ENCODE results near the gene PCDHGB3.
"Not testable (repeated sequence)": the region's sequence is repeated elsewhere in the genome, so short reads cannot be mapped to it uniquely, and the experiment has no call there.

Gene PCDHGB3

GRCh38 chr5:141343242-141343952 lies 26.6 kb upstream of the PCDHGB3 start, which contains the start of gene PCDHGA3:
PCDHGA3 (plus strand) TSS chr5:141343829; CDS start chr5:141344034, 205 bp downstream.
- Histone ChIP-seq H3K9ac (ENCODE audit: low read depth, low read length) (0 out of 2 replicates have a peak within 1 kb of the TSS, but pooled peaks have one; percentile 24), H3K4me3 (ENCODE audit: low read depth, low read length) (peak within 1 kb of the TSS; percentile 63), H3K27me3 (ENCODE audit: control insufficient read depth, insufficient read depth, low read length) (no peaks in the 10 kb centered on the region), H3K4me1 (ENCODE audit: control insufficient read depth, insufficient read depth, low read length) (no peaks in the 10 kb centered on the region), H3K27ac (ENCODE audit: low read depth, low read length) (peak within 1 kb of the TSS; percentile 26), H3K9me3 (ENCODE audit: control insufficient read depth, insufficient read depth, low read length) (peaks cover 43% of the 10 kb centered on the region), H3K36me3 (ENCODE audit: control insufficient read depth, insufficient read depth, low read length) (no peaks in the 10 kb centered on the region)

- peaks cover 43% of the 10 kb centered on the region for H3K9me3 ChIP-seq (ENCODE audit: control insufficient read depth, insufficient read depth, low read length)
- H3K4me3 ChIP-seq (ENCODE audit: low read depth, low read length), result peak overlapping the region; percentile 63
- H3K9ac ChIP-seq (ENCODE audit: low read depth, low read length), result 0 out of 2 replicates have a peak overlapping the region, but pooled peaks have one; percentile 24
- no peaks in the 10 kb centered on the region for H3K4me1 ChIP-seq (ENCODE audit: control insufficient read depth, insufficient read depth, low read length)
- peak overlapping the region; percentile 26 for H3K27ac ChIP-seq (ENCODE audit: low read depth, low read length)
- H3K36me3 ChIP-seq (ENCODE audit: control insufficient read depth, insufficient read depth, low read length), result no peaks in the 10 kb centered on the region
- no peaks in the 10 kb centered on the region for H3K27me3 ChIP-seq (ENCODE audit: control insufficient read depth, insufficient read depth, low read length)
Measured at GRCh38 chr5:141343953-141344463, 26.0 kb upstream of the PCDHGB3 start.

GRCh38 chr5:141345327-141345726 lies 24.7 kb upstream of the PCDHGB3 start:
- Histone ChIP-seq H3K27ac (ENCODE audit: low read depth, low read length) (no peak overlapping the region), H3K27me3 (ENCODE audit: control insufficient read depth, insufficient read depth, low read length) (no peaks in the 10 kb centered on the region), H3K4me1 (ENCODE audit: control insufficient read depth, insufficient read depth, low read length) (no peaks in the 10 kb centered on the region), H3K9me3 (ENCODE audit: control insufficient read depth, insufficient read depth, low read length) (peaks cover 31% of the 10 kb centered on the region), H3K4me3 (ENCODE audit: low read depth, low read length) (no peak overlapping the region), H3K36me3 (ENCODE audit: control insufficient read depth, insufficient read depth, low read length) (no peaks in the 10 kb centered on the region), H3K9ac (ENCODE audit: low read depth, low read length) (no peak overlapping the region)

- H3K27ac ChIP-seq (ENCODE audit: low read depth, low read length); H3K27me3 ChIP-seq (ENCODE audit: control insufficient read depth, insufficient read depth, low read length); H3K9ac ChIP-seq (ENCODE audit: low read depth, low read length); H3K4me3 ChIP-seq (ENCODE audit: low read depth, low read length); H3K4me1 ChIP-seq (ENCODE audit: control insufficient read depth, insufficient read depth, low read length); H3K36me3 ChIP-seq (ENCODE audit: control insufficient read depth, insufficient read depth, low read length): not testable (repeated sequence)
- H3K9me3 ChIP-seq (ENCODE audit: control insufficient read depth, insufficient read depth, low read length), result peaks cover 31% of the 10 kb centered on the region
Measured at GRCh38 chr5:141346017-141346416, 24.0 kb upstream of the PCDHGB3 start.

- no peaks in the 10 kb centered on the region for H3K27me3 ChIP-seq (ENCODE audit: control insufficient read depth, insufficient read depth, low read length)
- H3K4me3 ChIP-seq (ENCODE audit: low read depth, low read length), result peak within 1 kb of the TSS; percentile 27; the same call in 1 of the 2 replicates
- H3K4me1 ChIP-seq (ENCODE audit: control insufficient read depth, insufficient read depth, low read length), result no peaks in the 10 kb centered on the region
- no peak within 1 kb of the TSS for H3K9ac ChIP-seq (ENCODE audit: low read depth, low read length)
- no peak within 1 kb of the TSS for H3K27ac ChIP-seq (ENCODE audit: low read depth, low read length)
- H3K9me3 ChIP-seq (ENCODE audit: control insufficient read depth, insufficient read depth, low read length), result peaks cover 39% of the 10 kb centered on the region
- H3K36me3 ChIP-seq (ENCODE audit: control insufficient read depth, insufficient read depth, low read length), result no peaks in the 10 kb centered on the region
Measured at GRCh38 chr5:141349917-141350619, 20.0 kb upstream of the PCDHGB3 start, which contains the start of gene PCDHGB1. PCDHGB1 (plus strand) TSS chr5:141350099; CDS start chr5:141350261, 162 bp downstream.

GRCh38 chr5:141351591-141351990 lies 18.5 kb upstream of the PCDHGB3 start:
- Histone ChIP-seq H3K27ac (ENCODE audit: low read depth, low read length) (no peak overlapping the region), H3K4me1 (ENCODE audit: control insufficient read depth, insufficient read depth, low read length) (no peaks in the 10 kb centered on the region), H3K4me3 (ENCODE audit: low read depth, low read length) (no peak overlapping the region), H3K27me3 (ENCODE audit: control insufficient read depth, insufficient read depth, low read length) (no peaks in the 10 kb centered on the region), H3K9ac (ENCODE audit: low read depth, low read length) (no peak overlapping the region), H3K9me3 (ENCODE audit: control insufficient read depth, insufficient read depth, low read length) (peaks cover 51% of the 10 kb centered on the region), H3K36me3 (ENCODE audit: control insufficient read depth, insufficient read depth, low read length) (no peaks in the 10 kb centered on the region)

- Histone ChIP-seq H3K36me3 (ENCODE audit: control insufficient read depth, insufficient read depth, low read length) (no peaks in the 10 kb centered on the region), H3K9me3 (ENCODE audit: control insufficient read depth, insufficient read depth, low read length) (peaks cover 49% of the 10 kb centered on the region), H3K27me3 (ENCODE audit: control insufficient read depth, insufficient read depth, low read length) (no peaks in the 10 kb centered on the region), H3K4me3 (ENCODE audit: low read depth, low read length) (no peak within 1 kb of the TSS), H3K9ac (ENCODE audit: low read depth, low read length) (no peak within 1 kb of the TSS), H3K27ac (ENCODE audit: low read depth, low read length) (no peak within 1 kb of the TSS), H3K4me1 (ENCODE audit: control insufficient read depth, insufficient read depth, low read length) (no peaks in the 10 kb centered on the region)
Measured at GRCh38 chr5:141354900-141355469, 15.1 kb upstream of the PCDHGB3 start, which contains the start of gene PCDHGA4. PCDHGA4 (plus strand) TSS chr5:141355021; CDS start chr5:141355108, 87 bp downstream.

- Histone ChIP-seq H3K9ac (ENCODE audit: low read depth, low read length) (no peak overlapping the region), H3K27me3 (ENCODE audit: control insufficient read depth, insufficient read depth, low read length) (no peaks in the 10 kb centered on the region), H3K27ac (ENCODE audit: low read depth, low read length) (no peak overlapping the region), H3K36me3 (ENCODE audit: control insufficient read depth, insufficient read depth, low read length) (no peaks in the 10 kb centered on the region), H3K4me3 (ENCODE audit: low read depth, low read length) (no peak overlapping the region), H3K4me1 (ENCODE audit: control insufficient read depth, insufficient read depth, low read length) (no peaks in the 10 kb centered on the region), H3K9me3 (ENCODE audit: control insufficient read depth, insufficient read depth, low read length) (peaks cover 56% of the 10 kb centered on the region)
Measured at GRCh38 chr5:141355641-141356040, 14.4 kb upstream of the PCDHGB3 start.

- Histone ChIP-seq H3K9me3 (ENCODE audit: control insufficient read depth, insufficient read depth, low read length) (peaks cover 58% of the 10 kb centered on the region), H3K9ac (ENCODE audit: low read depth, low read length) (no peak overlapping the region), H3K4me1 (ENCODE audit: control insufficient read depth, insufficient read depth, low read length) (no peaks in the 10 kb centered on the region), H3K27me3 (ENCODE audit: control insufficient read depth, insufficient read depth, low read length) (no peaks in the 10 kb centered on the region), H3K4me3 (ENCODE audit: low read depth, low read length) (no peak overlapping the region), H3K27ac (ENCODE audit: low read depth, low read length) (no peak overlapping the region), H3K36me3 (ENCODE audit: control insufficient read depth, insufficient read depth, low read length) (no peaks in the 10 kb centered on the region)
Measured at GRCh38 chr5:141356133-141356532, 13.9 kb upstream of the PCDHGB3 start.

- Histone ChIP-seq H3K36me3 (ENCODE audit: control insufficient read depth, insufficient read depth, low read length) (no peaks in the 10 kb centered on the region), H3K4me3 (ENCODE audit: low read depth, low read length) (no peak overlapping the region), H3K4me1 (ENCODE audit: control insufficient read depth, insufficient read depth, low read length) (no peaks in the 10 kb centered on the region), H3K27me3 (ENCODE audit: control insufficient read depth, insufficient read depth, low read length) (no peaks in the 10 kb centered on the region), H3K9ac (ENCODE audit: low read depth, low read length) (no peak overlapping the region), H3K27ac (ENCODE audit: low read depth, low read length) (no peak overlapping the region), H3K9me3 (ENCODE audit: control insufficient read depth, insufficient read depth, low read length) (peaks cover 63% of the 10 kb centered on the region)
Measured at GRCh38 chr5:141356950-141357349, 13.1 kb upstream of the PCDHGB3 start.

All from HUES48 (cell line).